ENCODE results near the gene PABPC1L.

The PABPC1L gene

GRCh38 chr20:44966030-44966961, 56.4 kb downstream of the PABPC1L start, which contains the start of gene STK4:
TSS of gene STK4 (plus strand) at chr20:44966512. CDS start at chr20:44966569, 57 bp downstream.
- DNase-seq (ENCODE audit: insufficient read length, low spot score) (no peak), FAIRE-seq (peak; percentile 88)

GRCh38 chr20:44967207-44967807, 57.4 kb downstream of the PABPC1L start:
- no peak for DNase-seq (ENCODE audit: insufficient read length, low spot score)
- FAIRE-seq: peak; percentile 87

DNA sequence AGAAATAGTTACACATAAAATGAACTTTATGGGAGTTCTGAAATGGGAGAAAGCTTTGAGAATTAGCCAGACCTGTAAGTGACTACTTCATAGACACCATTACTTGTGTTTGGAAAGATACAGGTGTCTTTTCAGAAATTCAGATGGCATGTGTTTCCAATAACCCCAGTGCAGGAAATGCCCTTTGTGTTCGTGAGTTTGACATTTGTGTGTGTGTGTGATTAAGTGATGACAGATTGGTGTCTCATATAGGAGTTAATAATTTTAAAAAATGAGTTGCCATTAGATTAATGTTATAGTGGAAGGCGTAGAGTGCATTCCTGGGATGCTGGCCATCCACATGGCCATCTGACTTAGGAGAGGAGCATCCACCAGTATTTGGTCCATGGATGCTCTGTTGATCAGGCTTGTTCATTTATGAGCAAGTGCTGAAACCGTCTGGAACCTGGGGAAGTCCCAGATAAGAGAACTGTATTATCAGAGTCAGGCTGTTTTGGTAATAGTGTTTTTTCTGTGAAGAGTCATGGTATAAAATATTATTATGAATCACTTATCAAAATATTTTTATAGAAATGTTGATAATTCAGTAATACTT, 59.5 kb downstream of the PABPC1L start:
- DNase-seq (ENCODE audit: insufficient read length, low spot score) (no peak), FAIRE-seq (no peak)

- FAIRE-seq (no peak), DNase-seq (ENCODE audit: insufficient read length, low spot score) (no peak)
Observed at GRCh38 chr20:44970243-44970757, 60.4 kb downstream of the PABPC1L start.

GRCh38 chr20:44973053-44973452, 63.2 kb downstream of the PABPC1L start:
- no peak for DNase-seq (ENCODE audit: insufficient read length, low spot score)
- FAIRE-seq: no peak

DNA sequence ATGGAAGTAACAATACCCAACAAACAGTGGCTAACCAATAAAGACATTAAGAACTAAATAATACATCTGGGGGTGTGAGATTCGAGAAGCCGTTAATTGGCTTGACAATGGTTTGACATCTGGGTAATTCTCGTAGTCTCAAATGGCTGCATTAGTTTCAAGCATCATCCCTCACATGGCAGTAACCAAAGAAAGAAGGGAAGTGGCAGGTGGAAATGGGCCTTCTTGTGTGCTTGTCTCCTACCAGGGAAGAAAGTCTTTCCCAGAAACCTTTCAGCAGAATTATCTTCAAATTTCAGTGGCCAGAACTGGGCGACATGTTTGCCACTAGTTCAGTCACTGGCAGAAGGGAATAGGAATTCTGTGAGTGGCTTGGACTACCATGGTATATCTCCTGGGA, 66.8 kb downstream of the PABPC1L start:
- FAIRE-seq: no peak
- no peak for DNase-seq (ENCODE audit: insufficient read length, low spot score)

DNA sequence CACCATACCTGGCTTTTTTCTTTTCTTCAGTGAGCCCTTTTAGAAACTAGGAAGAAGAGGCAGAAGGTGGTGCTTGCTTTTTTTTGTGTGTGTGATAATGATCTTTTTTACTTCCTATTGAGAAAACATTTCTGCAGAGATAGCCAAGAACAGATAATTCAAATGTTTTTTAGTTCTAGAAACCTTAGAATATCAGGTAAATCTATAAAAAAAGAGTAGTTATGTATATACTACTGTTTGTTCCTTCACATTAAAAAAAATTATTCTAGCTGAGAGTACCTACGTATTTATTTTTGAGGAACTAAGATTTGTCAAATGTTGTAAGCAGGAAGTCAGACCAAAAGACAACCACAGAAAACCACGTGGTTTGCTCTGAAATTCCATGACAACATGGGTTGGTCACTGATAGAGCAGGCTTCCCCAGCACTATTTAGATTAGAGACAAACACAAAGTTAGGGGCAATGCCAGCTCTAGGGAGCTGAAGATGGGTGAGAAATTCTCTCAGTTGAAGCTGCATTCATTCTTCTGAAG, 69.3 kb downstream of the PABPC1L start:
- FAIRE-seq (peak; percentile 89), DNase-seq (ENCODE audit: insufficient read length, low spot score) (no peak)

DNA sequence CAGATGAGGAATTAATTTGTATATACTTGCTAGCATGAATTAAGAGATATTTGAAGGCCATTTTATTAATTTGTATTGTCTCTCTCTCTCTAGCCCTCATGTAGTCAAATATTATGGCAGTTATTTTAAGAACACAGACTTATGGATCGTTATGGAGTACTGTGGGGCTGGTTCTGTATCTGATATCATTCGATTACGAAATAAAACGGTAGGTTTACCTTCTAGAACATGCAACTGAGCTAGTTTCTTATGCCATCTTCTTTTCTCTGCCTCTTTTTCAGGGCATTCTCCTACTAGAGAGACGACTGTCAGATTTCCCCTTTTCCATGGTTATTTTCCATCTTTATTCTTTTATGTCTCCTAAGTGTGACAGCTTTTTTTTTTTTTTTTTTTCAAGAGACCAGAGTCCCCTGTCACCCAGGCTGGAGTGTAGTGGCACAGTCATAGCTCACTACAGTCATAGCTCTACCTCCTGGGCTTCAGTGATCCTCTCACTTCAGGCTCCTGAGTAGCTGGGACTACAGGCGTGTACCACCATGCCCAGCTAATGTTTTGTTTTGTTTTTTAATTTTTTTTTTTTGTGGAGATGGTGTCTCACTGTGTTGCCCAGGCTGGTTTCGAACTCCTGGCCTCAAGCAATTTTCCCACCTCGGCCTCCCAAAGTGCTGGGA, 72.0 kb downstream of the PABPC1L start:
- no peak for FAIRE-seq

DNA sequence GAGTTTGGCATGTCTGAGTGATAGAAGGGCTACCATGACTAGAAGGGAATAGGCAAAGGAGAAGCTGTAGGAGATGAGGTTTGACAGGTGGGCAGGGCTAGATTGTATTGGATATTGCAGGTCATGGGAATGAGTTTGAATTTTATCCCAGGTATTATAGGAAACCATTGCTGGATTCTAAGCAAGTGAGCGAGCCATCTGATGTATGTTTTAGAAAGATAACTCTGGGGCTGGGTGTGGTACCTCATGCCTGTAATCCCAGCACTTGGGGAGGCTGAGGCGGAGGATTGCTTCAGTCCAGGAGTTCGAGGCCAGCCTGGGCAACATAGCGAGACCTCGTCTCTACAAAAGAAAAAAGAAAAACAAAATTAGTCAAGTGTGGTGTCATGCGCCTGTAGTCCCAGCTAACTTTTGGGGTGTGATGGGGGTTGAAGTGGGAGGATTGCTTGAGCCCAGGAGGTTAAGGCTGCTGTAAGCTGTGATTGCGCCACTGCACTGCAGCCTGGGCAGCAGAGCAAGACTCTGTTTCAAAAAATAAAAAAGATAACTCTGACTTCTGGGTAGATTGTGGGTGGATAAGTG, 73.3 kb downstream of the PABPC1L start:
- FAIRE-seq (no peak), DNase-seq (ENCODE audit: insufficient read length, low spot score) (no peak)

More for the DNA sequence above, 72.0 kb downstream of the PABPC1L start:
- DNase-seq (ENCODE audit: insufficient read length, low spot score): no peak

GRCh38 chr20:44988631-44989171, 78.8 kb downstream of the PABPC1L start:
- FAIRE-seq: no peak
- no peak for DNase-seq (ENCODE audit: insufficient read length, low spot score)

All from GM19239 (cell line).